Measurements from ENCODE around the gene TCEANC.
"Not testable (repeated sequence)": the region's sequence is repeated elsewhere in the genome, so short reads cannot be mapped to it uniquely, and the experiment has no call there.

The TCEANC gene

GRCh38 chrX:13659063-13659462 is 6.1 kb downstream of the TCEANC start:
- FAIRE-seq = no peak

GRCh38 chrX:13661735-13662288 is 8.9 kb downstream of the TCEANC start:
- no peak for FAIRE-seq

- no peak for FAIRE-seq
Measured at GRCh38 chrX:13662355-13662791, 9.4 kb downstream of the TCEANC start.

GRCh38 chrX:13664020-13664419 is 11.1 kb downstream of the TCEANC start:
- FAIRE-seq = no peak

GRCh38 chrX:13666836-13667235 is 13.9 kb downstream of the TCEANC start:
- no peak for FAIRE-seq

- FAIRE-seq = no peak
Measured at GRCh38 chrX:13667919-13668318, 15.0 kb downstream of the TCEANC start.

GRCh38 chrX:13669246-13669737 is 16.4 kb downstream of the TCEANC start:
- peak; percentile 95 for FAIRE-seq

- not testable (repeated sequence) for FAIRE-seq
Measured at GRCh38 chrX:13669755-13670154, 16.8 kb downstream of the TCEANC start.

- FAIRE-seq = no peak
Measured at GRCh38 chrX:13670197-13670596, 17.3 kb downstream of the TCEANC start.

GRCh38 chrX:13673016-13673415 is 20.1 kb downstream of the TCEANC start:
- no peak for FAIRE-seq

GRCh38 chrX:13676885-13677284 is 23.9 kb downstream of the TCEANC start:
- peak; percentile 24 for FAIRE-seq

- FAIRE-seq = not testable (repeated sequence)
Measured at GRCh38 chrX:13679700-13680099, 26.8 kb downstream of the TCEANC start.

- no peak for FAIRE-seq
Measured at GRCh38 chrX:13681595-13681994, 28.7 kb downstream of the TCEANC start.

GRCh38 chrX:13684361-13684760 is 31.4 kb downstream of the TCEANC start:
- FAIRE-seq = no peak

GRCh38 chrX:13685126-13685763 is 32.3 kb downstream of the TCEANC start:
- no peak for FAIRE-seq

- peak; percentile 80 for FAIRE-seq
Measured at GRCh38 chrX:13687203-13687602, 34.3 kb downstream of the TCEANC start.

- peak; percentile 45 for FAIRE-seq
Measured at GRCh38 chrX:13688384-13688957, 35.5 kb downstream of the TCEANC start.

GRCh38 chrX:13688958-13689740 is 36.2 kb downstream of the TCEANC start, which contains the start of gene RAB9A:
RAB9A (plus strand) TSS chrX:13689128; CDS start chrX:13708747, 19,619 bp downstream.
- FAIRE-seq = no peak

GRCh38 chrX:13689741-13690211 is 36.8 kb downstream of the TCEANC start:
- peak; percentile 24 for FAIRE-seq

- no peak for FAIRE-seq
Measured at GRCh38 chrX:13690836-13691235, 37.9 kb downstream of the TCEANC start.

GRCh38 chrX:13691841-13692371 is 39.0 kb downstream of the TCEANC start:
- FAIRE-seq = no peak

- FAIRE-seq = no peak
Measured at GRCh38 chrX:13692771-13693231, 39.9 kb downstream of the TCEANC start.

Data from colon (tissue), 2 donors.